DMS 273 (cell line): ENCODE measurements around the gene ANKRD13A.
"Not testable (repeated sequence)": the region's sequence is repeated elsewhere in the genome, so short reads cannot be mapped to it uniquely, and the experiment has no call there.

Experiments
- DNase-seq: peaks from one replicate; lab custom pipeline; 2025; ENCODE audit not compliant: unreplicated experiment; lab: John Stamatoyannopoulos, UW

The ANKRD13A gene

DNA sequence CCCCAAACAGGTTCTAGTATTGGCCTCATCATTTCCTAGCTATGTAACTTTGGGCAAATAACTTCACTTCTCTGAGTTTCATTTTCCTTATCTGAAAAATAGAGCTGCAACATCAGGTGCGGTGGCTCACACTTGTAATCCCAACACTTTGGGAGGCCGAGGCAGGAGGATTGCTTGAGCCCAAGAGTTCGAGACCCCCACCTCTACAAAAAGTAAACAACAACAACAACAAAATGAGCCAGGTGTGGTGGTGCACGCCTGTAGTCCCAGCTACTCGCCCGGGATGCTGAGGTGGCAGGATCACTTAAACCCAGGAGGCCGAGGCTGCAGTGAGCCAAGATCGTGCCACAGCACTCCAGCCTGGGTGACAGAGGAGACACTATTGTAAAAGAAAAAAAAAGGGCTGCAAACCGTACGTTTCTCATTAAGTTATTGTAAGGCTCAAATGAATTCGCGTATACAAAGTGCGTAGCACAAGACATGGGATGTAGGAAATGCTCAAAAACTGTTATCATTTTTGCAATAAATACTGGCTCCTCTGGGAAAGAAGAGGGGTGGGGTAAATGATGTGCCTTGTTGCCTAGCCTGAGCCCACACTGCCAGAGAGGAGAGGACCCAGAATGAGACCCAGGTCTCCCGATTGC is 48.2 kb downstream of the ANKRD13A start:
- no peak for DNase-seq

DNA sequence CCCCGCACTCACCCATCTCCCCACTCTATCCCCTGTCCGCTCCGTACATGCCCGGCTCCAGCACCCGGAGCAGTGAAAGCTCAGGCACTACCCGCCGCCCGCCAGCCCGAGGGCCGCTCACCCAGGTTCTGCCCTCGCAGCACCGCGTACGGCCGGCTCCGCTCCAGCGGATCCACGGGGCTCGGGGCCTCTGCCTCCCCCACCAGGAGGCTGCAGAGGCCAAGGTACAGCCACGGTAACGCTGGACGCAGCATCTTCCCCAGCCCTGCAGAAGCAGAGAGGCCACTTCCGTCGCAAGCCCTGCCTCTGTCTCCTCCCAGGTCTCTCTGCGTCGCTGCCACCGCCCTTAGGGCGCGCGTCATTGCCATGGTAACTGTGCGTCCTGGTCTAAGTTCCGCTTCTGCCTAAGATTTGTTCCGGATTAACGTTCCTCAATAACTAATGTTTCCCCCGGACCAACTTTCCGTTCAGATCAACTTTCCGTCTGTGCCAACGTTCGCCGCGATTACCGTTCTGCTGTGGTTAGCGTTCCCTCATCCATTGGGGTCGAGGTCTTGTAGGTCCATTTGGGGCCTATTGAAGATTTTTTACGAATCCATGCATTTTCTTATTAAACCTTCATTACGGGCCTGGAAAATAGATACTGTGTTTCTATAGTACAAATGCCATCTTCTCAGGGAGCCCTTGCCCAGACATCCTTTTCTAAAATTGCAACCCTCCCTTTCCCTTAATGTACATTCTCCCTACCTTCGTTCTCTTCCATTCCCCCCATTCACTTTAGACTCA is 49.2 kb downstream of the ANKRD13A start, which contains the start of gene C12orf76:
TSS of gene C12orf76 (minus strand) at position 281 of the 786 bp plus-strand sequence. CDS start at position 254, 27 bp downstream.
- DNase-seq, result peak; percentile 97

DNA sequence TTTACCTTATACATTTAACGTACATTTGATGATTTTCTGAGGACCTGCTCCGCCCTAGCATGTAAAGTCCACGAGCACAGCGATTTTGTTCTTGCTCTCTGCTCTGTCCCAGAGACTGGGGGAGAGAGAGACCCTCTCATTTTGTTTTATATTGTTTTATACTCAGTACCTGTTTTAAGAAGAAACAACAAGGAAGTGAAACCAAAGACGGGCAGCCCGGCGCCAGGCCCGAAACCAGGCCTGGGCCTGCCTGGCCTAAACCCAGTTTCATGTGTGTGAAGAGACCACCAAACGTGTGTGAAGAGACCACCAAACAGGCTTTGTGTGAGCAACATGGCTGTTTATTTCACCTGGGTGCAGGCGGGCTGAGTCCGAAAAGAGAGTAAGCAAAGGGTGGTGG is 49.8 kb downstream of the ANKRD13A start:
- DNase-seq, result not testable (repeated sequence)

DNA sequence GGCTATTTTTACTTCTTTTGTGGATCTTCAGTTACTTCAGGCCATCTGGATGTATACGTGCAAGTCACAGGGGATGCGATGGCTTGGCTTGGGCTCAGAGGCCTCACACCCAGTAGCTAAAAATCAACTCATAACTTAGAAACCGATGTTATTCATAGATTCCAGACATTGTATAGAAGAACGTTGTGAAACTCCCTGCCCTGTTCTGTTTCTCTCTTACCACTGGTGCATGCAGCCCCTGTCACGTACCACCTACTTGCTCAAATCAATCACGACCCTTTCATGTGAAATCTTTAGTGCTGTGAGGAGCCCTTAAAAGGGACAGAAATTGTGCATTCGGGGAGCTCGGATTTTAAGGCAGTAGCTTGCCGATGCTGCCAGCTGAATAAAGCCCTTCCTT is 50.4 kb downstream of the ANKRD13A start:
- DNase-seq, result not testable (repeated sequence)

DNA sequence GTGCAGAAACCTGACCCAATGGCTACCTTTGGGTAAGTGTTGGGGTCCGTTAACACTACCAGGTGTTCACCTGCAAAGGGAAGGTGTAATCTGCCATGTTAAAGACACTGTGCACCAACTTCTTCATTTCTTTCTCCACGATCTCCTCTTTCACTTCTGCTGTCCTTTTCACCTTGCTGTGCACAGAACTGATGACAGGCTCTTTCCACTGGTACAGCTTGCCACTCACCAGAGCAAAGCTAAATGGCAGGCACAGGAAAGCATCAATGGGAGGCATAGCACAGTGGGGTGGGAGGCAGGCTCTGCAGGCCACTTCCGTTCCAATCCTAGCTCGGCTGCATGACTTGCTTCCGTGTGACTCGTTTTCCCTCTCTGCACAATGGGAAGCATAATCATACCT is 51.7 kb downstream of the ANKRD13A start:
- DNase-seq, result no peak

DNA sequence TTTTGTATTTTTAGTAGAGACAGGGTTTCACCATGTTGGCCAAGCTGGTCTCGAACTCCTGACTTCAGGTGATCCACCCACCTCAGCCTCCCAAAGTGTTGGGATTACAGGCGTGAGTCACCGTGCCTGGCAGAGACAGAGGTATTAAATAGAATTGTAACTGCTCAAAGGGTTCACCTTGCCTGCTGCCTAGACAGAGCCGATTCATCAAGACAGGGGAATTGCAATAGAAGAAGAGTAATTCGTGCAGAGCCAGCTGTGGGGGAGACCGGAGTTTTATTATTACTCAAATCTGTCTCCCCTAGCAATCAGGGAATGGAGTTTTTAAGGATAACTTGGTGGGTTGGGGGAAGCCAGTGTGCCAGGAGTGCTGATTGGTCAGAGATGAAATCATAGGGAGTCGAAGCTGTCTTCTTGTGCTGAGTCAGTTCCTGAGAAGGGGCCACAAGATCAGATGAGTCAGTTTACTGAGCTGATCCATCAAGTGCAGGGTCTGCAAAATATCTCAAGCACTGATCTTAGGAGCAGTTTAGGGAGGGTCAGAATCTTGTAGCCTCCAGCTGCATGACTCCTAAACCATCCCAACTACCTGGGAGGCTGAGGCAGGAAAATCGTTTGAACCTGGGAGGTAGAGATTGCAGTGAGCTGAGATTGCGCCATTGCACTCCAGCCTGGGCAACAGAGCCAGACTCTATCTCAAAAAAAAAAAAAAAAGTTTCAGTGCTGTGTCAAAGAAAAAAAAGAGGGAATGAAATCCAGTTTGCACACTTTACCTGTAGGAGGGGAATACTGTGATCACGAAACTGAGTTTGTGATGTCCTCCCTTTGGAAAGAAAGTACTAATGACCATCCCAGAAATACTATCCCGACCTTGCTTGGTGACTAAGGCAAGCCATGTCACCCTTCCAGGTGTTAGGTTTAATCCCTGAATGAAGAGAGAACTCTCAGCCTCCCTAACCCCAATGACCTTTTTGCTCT is 56.4 kb downstream of the ANKRD13A start:
- DNase-seq, result not testable (repeated sequence)

DNA sequence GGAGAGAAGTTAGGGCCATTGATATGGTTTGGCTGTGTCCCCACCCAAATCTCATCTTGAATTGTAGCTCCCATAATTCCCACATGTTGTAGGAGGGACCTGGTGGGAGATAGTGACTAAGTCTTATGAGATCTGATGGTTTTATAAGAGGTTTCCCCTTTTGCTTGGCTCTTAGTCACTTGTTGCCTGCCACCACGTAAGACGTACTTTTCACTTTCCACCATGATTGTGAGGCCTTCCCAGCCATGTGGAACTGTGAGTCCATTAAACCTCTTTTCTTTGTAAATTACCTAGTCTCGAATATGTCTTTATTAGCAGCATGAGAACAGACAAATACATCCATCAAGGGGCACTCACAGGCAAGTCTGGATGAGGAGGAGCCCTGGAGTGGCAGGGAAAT is 57.4 kb downstream of the ANKRD13A start:
- DNase-seq, result not testable (repeated sequence)

DNA sequence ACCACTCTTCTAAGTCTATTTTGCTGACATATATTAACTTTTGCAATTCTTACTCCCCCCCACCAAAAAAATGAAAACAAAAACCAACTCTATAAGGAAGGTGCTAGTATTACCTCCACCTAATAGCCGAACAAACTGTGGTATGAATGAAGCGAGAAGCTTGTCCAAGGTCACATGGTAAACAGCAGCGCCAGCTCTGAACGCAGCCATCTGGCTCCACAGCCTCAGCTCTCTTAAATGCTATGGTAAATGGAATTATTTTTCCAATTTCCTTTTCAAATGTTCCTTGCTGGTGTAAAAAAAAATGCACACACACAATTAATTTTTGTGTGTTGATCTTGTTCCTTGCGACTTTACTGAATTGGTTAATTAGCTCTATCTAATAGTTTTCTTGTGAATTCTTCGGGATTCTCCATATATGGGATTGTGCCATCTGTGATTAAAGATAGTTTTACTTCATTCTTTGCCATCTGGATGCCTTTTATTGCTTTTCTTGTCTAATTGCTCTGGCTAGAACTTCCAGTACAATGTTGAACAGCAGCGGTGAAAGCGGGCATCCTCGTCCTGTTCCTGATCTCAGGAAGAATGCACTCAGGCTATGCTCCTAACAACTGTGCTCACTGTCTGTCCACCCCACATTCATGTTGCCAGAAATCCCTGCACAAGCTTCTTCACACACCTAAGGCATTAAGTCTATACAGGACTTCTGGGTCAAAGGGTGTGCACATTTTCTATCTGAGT is 59.8 kb downstream of the ANKRD13A start:
- DNase-seq, result peak; percentile 86

DNA sequence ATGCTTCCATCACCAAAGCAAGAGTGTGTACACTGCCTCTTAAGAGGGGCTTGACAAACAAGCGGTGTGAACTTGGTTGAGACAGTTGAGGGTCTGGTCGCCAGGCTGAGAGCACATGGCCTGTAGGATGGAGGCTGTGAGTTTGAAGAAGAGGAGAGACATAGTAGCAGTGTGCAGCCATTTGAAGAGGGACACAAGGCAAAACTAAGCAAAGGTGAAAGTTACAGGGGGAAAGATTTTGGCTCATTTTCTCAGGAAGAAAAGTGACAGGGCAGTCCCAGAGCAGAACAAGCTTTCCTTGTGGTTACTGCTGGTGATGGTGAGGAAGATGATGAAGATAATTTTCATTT is 60.4 kb downstream of the ANKRD13A start:
- DNase-seq, result peak; percentile 40

DNA sequence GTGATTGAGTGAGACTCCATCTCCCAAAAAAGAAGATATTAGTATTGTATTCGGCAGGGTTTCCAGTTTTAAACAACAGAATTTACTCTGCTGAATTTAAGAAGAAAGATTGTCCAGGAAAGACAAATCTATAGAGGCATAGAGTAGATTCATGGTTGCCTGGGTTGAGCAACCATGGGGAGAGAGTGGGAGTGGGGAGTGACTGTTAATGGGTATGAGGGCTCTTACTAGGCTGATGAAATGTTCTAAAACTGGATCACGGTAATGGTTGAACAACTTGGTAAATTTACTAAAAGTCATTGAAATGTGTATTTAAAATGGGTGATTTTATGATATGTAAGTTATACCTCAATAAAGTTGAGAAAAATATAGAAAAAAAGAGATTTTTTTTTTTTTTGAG is 63.0 kb downstream of the ANKRD13A start:
- no peak for DNase-seq

DNA sequence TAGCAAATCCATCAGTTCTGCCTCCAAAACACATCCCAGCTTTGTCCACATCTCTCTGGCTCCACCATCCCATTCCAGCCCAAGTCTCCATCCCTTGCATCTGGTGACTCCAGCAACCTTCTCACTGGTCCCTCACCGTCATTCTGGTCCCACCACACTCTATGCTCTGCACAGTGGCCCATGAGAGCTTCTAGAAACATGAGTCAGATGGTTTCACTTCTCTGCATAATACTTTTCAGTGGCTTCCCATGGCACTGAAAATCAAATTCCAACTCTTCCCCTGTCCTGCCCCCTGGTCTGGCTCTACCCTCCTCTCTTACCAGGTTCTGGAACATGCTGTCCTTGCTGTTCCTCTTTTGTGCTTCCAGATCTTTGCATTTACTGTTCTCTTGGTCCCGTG is 66.3 kb downstream of the ANKRD13A start:
- DNase-seq, result no peak

DNA sequence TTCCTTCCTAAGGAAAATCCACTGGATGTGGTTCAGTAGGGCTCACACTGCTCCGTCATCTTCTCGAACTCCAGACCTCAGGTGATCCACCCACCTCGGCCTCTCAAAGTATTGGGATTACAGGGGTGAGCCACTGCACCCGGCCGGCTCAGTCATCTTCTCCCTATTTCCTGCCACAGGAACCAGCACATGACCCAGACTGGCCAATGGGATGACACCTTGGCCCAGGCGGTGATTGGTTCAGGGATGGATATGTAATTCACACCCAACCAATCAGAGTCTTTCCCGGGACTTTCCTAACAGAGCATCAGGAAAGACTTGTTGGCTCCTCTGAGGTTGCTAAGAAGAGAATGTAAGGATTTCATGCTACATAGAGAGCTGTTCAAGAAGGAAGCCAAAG is 68.3 kb downstream of the ANKRD13A start:
- DNase-seq, result no peak

DNA sequence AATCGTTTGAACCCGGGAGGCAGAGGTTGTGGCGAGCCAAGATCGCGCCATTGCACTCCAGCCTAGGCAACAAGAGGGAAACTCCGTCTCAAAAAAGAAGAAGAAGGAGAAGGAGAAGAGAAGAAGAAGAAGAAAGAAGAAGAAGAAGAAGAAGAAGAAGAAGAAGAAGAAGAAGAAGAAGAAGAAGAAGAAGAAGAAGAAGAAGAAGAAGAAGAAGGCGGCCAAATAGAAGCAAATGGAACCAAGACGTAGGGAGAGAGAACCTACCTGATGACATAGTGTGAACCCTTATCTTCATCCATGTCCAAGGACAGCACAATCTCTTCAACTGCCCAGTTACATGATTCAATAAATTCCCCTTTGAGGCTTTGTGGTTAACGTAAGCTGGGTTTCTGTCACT is 68.9 kb downstream of the ANKRD13A start:
- DNase-seq, result not testable (repeated sequence)

DNA sequence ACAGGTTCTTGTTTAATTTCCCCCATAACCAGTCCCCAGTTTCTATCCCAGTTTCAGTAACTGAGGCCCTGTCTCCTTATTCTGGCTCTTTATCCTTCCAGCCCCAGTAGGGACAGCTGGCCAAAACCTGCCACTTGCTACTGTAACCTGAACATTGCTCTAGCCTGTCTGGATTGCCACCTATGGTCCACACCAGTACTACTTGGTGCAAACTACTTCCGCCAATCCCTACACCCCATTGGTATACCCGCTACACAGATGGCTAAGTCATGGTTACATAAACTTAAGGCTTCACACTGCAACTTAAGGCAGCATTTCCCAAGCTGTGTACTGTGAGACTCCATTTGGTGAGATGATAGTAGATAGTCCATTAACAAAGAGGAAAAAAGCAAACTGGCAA is 69.4 kb downstream of the ANKRD13A start:
- DNase-seq, result peak; percentile 12

DNA sequence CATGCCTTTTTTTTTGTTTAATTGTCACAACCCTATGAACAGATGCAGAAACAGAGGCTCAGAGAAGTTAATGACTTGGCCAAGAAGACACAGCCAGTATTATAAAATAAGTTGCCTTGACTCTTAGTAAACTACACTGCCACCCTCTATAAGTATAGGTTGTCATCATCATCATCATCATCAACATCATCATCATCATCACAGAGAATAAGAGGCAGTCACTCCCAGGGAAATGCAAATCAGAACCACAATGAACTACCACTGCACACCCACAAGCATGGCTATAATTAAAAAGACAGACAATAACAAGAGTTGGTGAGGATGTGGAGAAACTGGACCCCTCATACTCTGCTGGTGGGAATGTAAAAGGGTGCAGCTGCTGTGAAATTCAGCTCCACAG is 72.3 kb downstream of the ANKRD13A start:
- no peak for DNase-seq

DNA sequence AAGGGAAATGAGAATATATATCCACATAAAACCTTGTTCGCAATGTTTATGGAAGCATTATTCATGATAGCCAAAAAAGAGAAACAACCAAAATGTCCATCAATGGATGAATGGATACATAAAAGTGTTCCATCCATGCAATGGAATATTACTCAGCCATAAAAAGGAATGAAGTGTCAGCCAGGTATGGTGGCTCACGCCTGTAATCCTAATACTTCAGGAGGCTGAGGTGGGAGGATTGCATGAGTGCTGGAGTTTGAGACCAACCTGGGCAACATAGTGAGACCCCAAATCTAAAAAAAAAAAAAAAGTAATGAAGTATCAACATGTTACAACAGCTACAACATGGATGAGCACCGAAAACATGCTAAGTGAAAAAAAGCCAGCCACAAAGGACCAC is 72.7 kb downstream of the ANKRD13A start:
- DNase-seq, result no peak

DNA sequence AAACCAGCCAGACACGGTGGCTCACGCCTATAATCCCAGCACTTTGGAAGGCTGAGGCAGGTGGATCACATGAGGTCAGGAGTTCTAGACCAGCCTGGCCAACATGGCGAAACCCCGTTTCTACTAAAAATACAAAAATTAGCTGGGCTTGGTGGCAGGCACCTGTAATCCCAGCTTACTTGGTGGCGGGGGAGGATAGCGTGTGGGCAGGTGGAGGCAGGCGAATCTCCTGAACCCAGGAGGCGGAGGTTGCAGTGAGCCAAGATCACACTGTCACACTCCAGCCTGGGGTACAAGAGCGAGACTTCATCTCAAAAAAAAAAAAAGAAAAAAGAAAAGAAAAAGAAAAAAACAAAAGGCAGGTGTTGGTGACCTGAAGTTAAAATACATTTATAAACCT is 73.4 kb downstream of the ANKRD13A start:
- not testable (repeated sequence) for DNase-seq

DNA sequence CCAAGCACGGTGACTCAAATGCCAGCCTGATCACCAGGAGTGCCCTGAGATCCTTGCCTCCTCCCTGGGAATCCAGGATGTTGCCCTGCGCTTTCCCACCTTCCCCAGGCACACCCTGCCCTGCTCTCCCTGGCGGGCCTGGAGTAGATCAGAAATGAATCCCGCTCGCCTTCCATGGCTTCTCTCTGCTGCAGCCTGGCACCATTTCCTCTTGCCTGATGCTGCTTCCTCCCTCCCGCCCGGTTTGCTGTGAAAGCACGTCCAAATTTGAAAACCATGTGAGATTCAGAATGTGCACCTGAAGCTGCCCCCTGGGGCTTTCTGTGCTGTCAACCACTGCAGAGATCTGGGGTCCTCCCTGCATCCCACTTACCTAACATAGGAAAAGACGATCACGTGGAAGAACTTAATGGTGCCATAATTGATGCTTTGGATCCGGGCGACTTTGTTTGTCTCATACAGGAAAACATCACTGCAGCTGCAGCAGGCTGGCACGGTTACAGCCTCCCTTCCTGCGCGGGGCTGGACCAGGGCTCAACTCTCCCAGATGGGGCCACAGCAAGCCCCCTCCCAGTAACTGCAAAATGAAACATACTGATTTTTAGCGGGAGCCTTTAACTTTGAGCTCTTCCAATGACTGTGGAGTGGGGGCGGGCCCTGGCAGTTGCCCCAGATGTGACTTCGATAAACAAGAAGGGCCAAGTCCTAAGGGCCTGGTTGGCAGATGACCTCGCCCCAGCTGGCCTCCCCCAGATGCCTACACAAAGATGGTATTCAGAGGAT is 74.0 kb downstream of the ANKRD13A start:
- DNase-seq, result peak; percentile 65

DNA sequence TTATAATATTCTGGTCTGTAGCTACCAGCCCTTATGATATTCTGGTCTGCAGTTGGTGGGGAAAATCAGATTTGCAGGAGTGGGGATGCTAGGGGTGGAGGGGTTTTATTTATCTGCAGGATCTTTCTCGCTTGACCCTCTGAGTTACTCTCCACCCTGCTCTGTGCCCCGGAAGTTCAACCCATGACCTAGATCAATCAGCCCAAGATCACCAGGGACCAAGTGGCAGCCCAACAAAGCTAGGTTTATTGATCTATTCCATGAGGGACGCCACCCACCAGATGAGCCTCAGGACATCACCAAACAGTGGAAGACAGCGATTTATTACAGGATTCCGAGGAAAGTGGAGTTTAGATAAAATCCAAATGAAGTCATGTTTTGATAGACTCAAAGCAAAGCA is 74.9 kb downstream of the ANKRD13A start:
- DNase-seq, result no peak

DNA sequence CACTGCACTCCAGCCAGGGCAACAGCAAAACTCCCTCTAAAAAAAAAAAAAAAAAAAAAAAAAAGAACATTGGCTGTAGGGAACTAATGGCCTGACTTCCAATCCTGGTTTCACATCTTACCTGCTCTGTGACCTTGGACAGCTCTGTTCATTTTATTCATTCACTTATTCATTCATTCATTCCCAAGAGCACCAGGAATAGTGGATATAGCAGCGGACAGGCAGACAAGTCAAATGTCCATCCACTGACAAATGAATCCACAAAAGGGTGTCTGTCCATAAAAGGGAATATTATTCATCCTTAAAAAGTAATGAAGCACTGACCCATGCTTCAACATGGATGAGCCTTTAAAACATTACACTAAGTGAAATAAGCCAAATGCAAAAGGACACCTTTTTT is 76.7 kb downstream of the ANKRD13A start:
- DNase-seq, result no peak
